T-helper 2 cell treated with Interferon-gamma antibody and Interleukin-4, amounts not matched to agents 5 μg/mL and 100 μg/mL, for 36 hours (primary cell): ENCODE results near the gene PUSL1.

Experiments used
- DNase-seq: peaks from one replicate; pipeline ENCODE4 v3.0.0; 2021; ENCODE audit warnings: low spot score
- H3K27ac Mint-ChIP-seq: one replicate; pipeline ENCODE4 v1.8.0; 2021; ENCODE audit warnings: mild to moderate bottlenecking, mixed read lengths
- H3K27me3 Mint-ChIP-seq: one replicate; pipeline ENCODE4 v1.8.0; 2021; ENCODE audit warnings: low read depth, mixed read lengths
- H3K36me3 Mint-ChIP-seq: one replicate; pipeline ENCODE4 v1.8.0; 2021; ENCODE audit warnings: low read depth, mixed read lengths
- H3K4me1 Mint-ChIP-seq: one replicate; pipeline ENCODE4 v1.8.0; 2021; ENCODE audit warnings: low read depth, mixed read lengths
- H3K4me3 Mint-ChIP-seq: one replicate; pipeline ENCODE4 v1.8.0; 2022; ENCODE audit warnings: mild to moderate bottlenecking, moderate library complexity, mixed read lengths
- H3K9me3 Mint-ChIP-seq: one replicate; pipeline ENCODE4 v1.8.0; 2021; ENCODE audit warnings: mixed read lengths

PUSL1 gene

GRCh38 chr1:1272341-1273208 is 35.8 kb upstream of the PUSL1 start:
- DNase-seq, result no peak
- H3K9me3 Mint-ChIP-seq, result no peaks in the 10 kb centered on the region
- H3K27me3 Mint-ChIP-seq, result no peaks in the 10 kb centered on the region
- peaks cover 26% of the 10 kb centered on the region for H3K4me1 Mint-ChIP-seq
- peaks cover 23% of the 10 kb centered on the region for H3K36me3 Mint-ChIP-seq
- H3K27ac Mint-ChIP-seq, result peak overlapping the region; percentile 81
- peak overlapping the region; percentile 86 for H3K4me3 Mint-ChIP-seq

- Mint-ChIP-seq H3K4me3 (peak overlapping the region; percentile 86), H3K36me3 (peaks cover 23% of the 10 kb centered on the region), H3K27me3 (no peaks in the 10 kb centered on the region), H3K27ac (peak overlapping the region; percentile 81), H3K4me1 (peaks cover 26% of the 10 kb centered on the region), H3K9me3 (no peaks in the 10 kb centered on the region)
- no peak for DNase-seq
These were observed 35.2 kb upstream of the PUSL1 start for GRCh38 chr1:1273209-1273511.

DNA sequence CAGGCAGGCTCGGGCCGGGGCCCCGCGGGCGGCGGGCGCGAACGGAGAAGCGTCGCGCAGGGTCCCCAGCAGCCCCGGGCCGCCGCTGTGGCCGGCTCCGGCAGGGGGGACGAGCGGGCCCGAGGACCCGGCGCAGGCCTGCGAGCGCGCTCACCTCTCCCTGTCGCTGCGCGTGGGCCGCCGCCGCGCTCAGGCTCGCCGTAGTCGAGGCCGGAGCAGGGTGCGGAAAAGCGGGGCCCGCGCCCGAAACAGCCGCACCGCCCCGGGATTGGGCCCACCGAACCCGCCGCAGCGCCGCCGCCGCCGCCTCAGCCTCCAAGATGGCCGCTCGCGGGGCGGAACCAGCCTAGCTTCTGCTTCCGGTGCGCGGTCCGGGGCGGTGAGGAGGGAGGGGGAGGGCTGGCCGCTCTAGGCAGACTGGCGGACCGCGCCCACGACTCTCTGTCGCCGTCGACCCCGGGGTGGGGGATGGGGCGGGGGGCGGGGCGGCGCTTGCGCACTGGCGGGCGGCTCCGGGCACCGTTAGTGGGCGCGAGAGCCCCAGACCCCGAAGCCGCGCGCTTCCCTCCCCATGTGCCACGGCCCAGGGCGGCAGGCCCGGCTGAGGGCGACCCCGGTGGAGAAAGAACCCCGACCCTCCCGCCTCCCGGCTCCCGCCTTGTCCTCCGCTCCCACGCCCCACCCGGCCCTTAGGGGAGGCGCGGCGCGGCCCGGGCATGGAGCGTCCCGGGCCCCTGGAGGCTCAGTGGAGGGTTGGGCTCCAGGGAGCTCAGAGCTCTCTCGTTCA is 34.7 kb upstream of the PUSL1 start, which contains the start of gene UBE2J2:
TSS of gene UBE2J2 (minus strand) at position 343 of the 787 bp plus-strand sequence. CDS start 5,862 bp downstream, outside the sequence.
- no peaks in the 10 kb centered on the region for H3K9me3 Mint-ChIP-seq

GRCh38 chr1:1274299-1274930 is 34.0 kb upstream of the PUSL1 start:
- Mint-ChIP-seq H3K4me1 (peaks cover 26% of the 10 kb centered on the region), H3K4me3 (peak overlapping the region; percentile 71), H3K27me3 (no peaks in the 10 kb centered on the region), H3K36me3 (peaks cover 23% of the 10 kb centered on the region), H3K27ac (no peak overlapping the region), H3K9me3 (no peaks in the 10 kb centered on the region)
- DNase-seq, result no peak

More for the DNA sequence above, 34.7 kb upstream of the PUSL1 start, which contains the start of gene UBE2J2:
- Mint-ChIP-seq H3K27ac (peak within 1 kb of the TSS; percentile 81), H3K4me3 (peak within 1 kb of the TSS; percentile 86), H3K27me3 (no peaks in the 10 kb centered on the region), H3K4me1 (peaks cover 26% of the 10 kb centered on the region), H3K36me3 (peaks cover 23% of the 10 kb centered on the region)
- peak; percentile 88 for DNase-seq

DNA sequence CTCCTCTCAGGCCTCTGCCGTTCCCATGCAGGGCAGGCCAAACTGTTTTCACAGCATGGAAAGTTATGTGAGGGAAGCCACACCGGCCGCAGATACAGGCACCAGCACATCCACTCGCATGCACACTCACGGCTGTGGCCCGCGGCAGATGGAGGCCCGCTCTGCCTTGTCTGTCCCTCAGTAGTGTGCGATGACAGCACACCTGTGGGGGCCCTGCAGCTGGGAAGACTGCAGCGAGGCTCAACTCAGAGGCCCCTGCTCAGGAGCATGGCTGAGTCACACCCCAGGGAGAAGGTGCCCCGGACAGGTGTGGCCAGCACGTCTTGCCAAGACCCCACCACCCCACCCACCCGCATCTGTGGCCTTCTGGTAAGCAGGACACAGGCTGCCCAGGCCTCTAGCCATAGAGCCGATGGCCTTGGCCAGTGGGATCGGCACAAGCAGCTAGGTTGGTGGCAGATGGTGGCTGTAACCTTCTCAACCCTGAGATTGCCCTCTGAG is 33.4 kb upstream of the PUSL1 start:
- H3K4me1 Mint-ChIP-seq, result peaks cover 26% of the 10 kb centered on the region
- no peak for DNase-seq
- peaks cover 22% of the 10 kb centered on the region for H3K36me3 Mint-ChIP-seq
- H3K4me3 Mint-ChIP-seq, result peak overlapping the region; percentile 71
- no peaks in the 10 kb centered on the region for H3K27me3 Mint-ChIP-seq
- no peaks in the 10 kb centered on the region for H3K9me3 Mint-ChIP-seq
- H3K27ac Mint-ChIP-seq, result no peak overlapping the region

GRCh38 chr1:1275836-1276235 is 32.6 kb upstream of the PUSL1 start:
- peaks cover 15% of the 10 kb centered on the region for H3K36me3 Mint-ChIP-seq
- DNase-seq, result no peak
- H3K4me1 Mint-ChIP-seq, result peaks cover 17% of the 10 kb centered on the region
- H3K4me3 Mint-ChIP-seq, result peak overlapping the region; percentile 30
- H3K27ac Mint-ChIP-seq, result no peak overlapping the region
- H3K9me3 Mint-ChIP-seq, result no peaks in the 10 kb centered on the region
- H3K27me3 Mint-ChIP-seq, result no peaks in the 10 kb centered on the region

- Mint-ChIP-seq H3K27ac (no peak overlapping the region), H3K9me3 (no peaks in the 10 kb centered on the region)
These were observed 29.8 kb upstream of the PUSL1 start for GRCh38 chr1:1278620-1279019.

GRCh38 chr1:1279028-1279427 is 29.4 kb upstream of the PUSL1 start:
- Mint-ChIP-seq H3K27me3 (no peaks in the 10 kb centered on the region), H3K36me3 (no peaks in the 10 kb centered on the region), H3K4me1 (no peaks in the 10 kb centered on the region), H3K9me3 (no peaks in the 10 kb centered on the region), H3K4me3 (no peak overlapping the region), H3K27ac (no peak overlapping the region)
- DNase-seq, result no peak

More at GRCh38 chr1:1278620-1279019, 29.8 kb upstream of the PUSL1 start:
- no peaks in the 10 kb centered on the region for H3K4me1 Mint-ChIP-seq
- DNase-seq, result no peak
- H3K36me3 Mint-ChIP-seq, result no peaks in the 10 kb centered on the region
- H3K27me3 Mint-ChIP-seq, result no peaks in the 10 kb centered on the region
- H3K4me3 Mint-ChIP-seq, result no peak overlapping the region

DNA sequence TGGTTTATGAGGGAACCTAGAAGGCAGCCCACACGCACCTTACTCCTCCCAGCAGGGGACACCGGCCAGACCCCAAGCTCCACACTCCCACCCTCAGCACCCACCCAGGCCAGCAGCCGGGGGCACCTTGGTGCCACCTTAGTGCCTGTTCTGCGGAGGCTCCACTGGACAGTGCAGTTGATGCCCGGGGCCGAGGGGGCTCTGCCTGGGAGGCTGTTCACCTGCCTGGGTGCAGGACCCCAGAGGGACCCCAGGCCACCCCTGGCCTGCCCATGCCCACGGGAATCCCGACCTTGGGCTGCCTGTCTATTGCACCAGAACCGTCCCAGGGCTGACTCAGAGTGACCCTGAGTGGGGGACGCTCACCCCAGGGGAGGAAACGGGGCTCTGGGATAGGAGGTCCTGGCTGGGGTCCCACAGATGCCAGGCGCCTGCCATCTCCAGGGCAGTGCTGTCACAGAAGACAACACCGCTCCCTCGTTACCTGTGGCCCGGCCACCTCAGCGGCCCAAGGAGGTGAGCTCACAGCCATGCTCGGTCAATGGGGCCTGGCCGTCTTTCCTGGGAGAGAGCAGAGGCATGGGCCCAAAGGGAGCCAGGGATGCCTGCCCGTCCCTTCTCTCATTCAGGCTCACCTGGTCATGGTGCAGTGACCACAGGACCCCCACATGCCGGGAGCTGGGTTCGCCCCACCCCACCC is 27.5 kb upstream of the PUSL1 start:
- Mint-ChIP-seq H3K36me3 (no peaks in the 10 kb centered on the region), H3K27ac (no peak overlapping the region), H3K27me3 (no peaks in the 10 kb centered on the region), H3K4me3 (no peak overlapping the region), H3K4me1 (no peaks in the 10 kb centered on the region), H3K9me3 (no peaks in the 10 kb centered on the region)
- DNase-seq, result no peak

DNA sequence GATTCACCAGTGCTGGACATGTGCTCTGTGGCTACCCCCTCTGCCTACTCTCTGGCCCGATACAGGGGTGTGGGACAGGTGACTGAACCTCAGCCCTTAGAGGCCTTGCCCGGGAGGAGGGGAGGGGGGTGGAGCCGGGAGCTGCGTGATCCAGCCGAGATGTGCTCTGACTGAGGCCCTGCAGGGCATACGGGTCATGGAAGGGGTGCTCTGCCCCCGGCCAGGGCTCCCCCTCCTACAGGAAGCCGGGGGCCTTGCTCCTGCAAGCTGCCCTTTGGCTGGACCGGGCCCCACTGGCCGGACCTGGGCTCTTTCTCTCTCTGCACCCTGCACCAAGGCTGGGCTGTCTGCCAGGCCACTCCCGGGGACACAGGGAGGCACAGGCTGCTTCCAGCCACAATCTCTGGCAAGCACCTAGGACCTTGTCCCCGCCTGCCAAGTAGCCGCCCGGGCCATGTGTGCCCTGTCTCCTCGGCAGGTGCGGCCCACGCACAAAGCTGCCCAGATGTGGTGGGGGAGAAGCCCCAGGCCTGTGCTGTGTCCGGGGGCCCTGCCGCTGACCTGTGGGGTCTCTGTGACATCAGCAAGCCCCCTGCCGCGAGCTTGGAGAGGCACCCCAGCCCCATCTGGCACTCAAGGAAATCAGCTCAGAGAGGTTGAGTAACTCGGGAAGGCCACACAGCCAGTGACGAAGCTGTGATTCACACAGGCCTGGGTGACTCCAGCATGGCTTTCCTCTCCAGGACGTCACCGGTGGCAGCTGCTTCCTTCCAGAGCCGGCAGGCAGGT is 26.7 kb upstream of the PUSL1 start:
- DNase-seq, result no peak
- H3K36me3 Mint-ChIP-seq, result no peaks in the 10 kb centered on the region
- no peaks in the 10 kb centered on the region for H3K9me3 Mint-ChIP-seq
- H3K4me3 Mint-ChIP-seq, result no peak overlapping the region
- H3K27ac Mint-ChIP-seq, result no peak overlapping the region
- H3K27me3 Mint-ChIP-seq, result no peaks in the 10 kb centered on the region
- H3K4me1 Mint-ChIP-seq, result no peaks in the 10 kb centered on the region

- Mint-ChIP-seq H3K27me3 (no peaks in the 10 kb centered on the region), H3K27ac (no peak overlapping the region), H3K4me1 (no peaks in the 10 kb centered on the region), H3K9me3 (no peaks in the 10 kb centered on the region), H3K4me3 (no peak overlapping the region), H3K36me3 (no peaks in the 10 kb centered on the region)
- DNase-seq, result no peak
These were observed 25.4 kb upstream of the PUSL1 start for GRCh38 chr1:1282998-1283397.

- Mint-ChIP-seq H3K27me3 (no peaks in the 10 kb centered on the region), H3K4me3 (no peak overlapping the region), H3K9me3 (no peaks in the 10 kb centered on the region), H3K27ac (no peak overlapping the region), H3K36me3 (no peaks in the 10 kb centered on the region), H3K4me1 (no peaks in the 10 kb centered on the region)
- no peak for DNase-seq
These were observed 24.6 kb upstream of the PUSL1 start for GRCh38 chr1:1283821-1284220.
